Left renal pelvis (tissue), 4 donors: ENCODE measurements around the gene EGFLAM. TPM values are rescaled to one million over a fixed set of nuclear protein-coding genes. Genes with fewer than 3 reads are reported as not detected.

Source experiments
- DNase-seq, 4 donors: peaks; one replicate each; pipeline ENCODE4 v3.0.0-alpha.2; 2013; ENCODE audit warnings: low read depth in 4 of 4, low spot score in 3 of 4
- polyA plus RNA-seq, 4 donors: library from polyadenylated mRNA; unstranded; fragments of 120-200 nt; gene quantifications; one replicate each; pipeline ENCODE4 v1.2.1, GENCODE V29; 2013; ENCODE audit not compliant: insufficient read length in 4 of 4

Gene EGFLAM
- polyA plus RNA-seq, 4 donors = 10.6 to 21.1 (median 12.8) TPM

DNA sequence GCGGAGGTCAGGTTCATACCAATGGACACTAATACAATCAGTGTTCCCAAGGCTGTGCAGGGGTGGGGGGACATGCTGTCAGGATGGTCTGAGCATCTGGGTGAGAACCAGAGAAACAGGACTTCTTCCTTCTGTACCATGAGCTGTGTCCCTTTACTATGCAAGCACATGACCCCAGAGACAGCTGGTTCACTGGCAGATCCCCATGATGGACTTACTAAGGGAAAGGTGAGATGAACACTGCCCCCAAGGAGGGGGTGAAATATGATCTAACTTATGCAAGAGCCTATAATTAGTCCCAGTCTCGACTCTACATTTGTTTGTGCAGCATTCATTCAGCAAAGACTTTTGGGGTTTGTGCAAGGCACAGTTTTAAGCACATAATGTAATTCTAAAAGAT is 206.7 kb downstream of the EGFLAM start:
- DNase-seq = no peak

GRCh38 chr5:38465702-38466423 is 207.5 kb downstream of the EGFLAM start:
- no peak for DNase-seq

DNA sequence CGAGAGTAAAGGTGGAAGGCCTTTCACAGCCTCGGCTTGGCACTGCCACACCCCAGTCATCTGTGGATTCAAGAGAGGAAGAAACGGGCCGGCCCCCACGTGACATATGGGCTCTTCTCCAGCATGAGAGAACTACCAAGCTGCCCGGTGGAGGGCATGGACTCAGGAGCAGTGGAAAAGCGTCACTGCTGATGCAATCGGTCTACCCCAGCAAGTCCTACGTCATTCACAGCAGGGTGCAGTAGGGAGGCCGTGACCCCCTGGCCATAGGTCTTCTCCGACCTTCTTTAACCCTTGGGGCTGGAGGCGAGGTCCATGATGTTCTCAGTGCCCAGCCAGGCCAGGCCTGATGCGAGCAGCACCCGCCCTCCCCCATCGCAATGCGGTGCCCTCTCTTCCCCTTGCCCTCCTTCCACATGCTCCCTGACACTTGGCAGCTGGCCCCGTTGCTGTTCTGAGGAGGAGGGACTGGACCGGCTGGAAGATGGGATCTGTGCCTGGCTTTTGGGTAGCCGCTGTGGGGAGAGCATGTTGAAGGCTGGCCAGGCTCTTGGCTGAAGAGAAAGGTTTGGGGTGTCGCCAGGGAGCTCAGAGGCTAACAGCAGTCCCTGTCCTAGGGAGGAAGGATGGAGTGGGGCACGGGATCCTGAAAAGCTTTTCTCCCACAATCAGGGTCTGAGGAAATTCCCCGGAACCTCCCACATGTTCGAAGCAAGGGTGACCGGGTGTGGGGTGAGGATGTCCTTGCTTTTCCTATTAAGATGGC is 208.2 kb downstream of the EGFLAM start:
- DNase-seq = no peak

DNA sequence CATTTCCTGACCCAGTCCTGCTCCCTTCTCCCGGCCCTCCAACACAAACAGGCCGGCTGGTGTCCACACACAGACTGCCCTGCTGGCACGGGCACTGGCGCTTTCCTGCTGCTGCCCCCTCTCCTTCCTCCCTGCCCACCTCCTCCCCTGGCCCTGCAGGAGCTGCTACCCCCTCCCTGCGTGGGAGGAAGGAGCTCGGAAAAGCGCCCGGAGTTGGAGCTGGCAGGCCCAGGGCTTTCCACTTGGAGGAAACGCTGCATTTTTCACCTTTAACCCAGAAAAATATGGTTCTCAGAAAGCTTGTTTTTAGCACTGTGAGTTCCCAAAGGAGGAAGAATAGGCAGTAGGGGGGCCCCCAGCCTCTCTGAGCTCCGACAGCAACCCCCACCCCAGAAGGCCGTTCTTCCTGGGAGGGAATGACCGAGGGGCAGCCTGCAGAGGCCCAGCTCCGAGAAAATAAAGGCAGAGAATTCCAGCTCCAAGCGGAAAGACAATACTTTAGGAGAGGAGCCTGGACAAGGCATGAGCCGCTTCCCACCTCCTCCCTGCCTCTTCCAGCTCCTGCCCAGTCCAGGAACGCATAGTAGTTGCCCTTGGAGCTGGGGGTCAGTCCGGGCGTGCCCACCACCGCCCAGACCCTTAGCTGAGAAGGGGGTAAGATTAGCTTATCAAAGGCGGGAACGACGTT is 209.1 kb downstream of the EGFLAM start:
- peak in 3 of 4 donors; percentile 62 to 65 (median 64) for DNase-seq

- no peak for DNase-seq
These were observed 209.9 kb downstream of the EGFLAM start for GRCh38 chr5:38468202-38468673.

- DNase-seq = no peak
These were observed 210.8 kb downstream of the EGFLAM start for GRCh38 chr5:38468978-38469706.

GRCh38 chr5:38469707-38470267 is 211.4 kb downstream of the EGFLAM start:
- DNase-seq = no peak

- no peak for DNase-seq
These were observed 213.3 kb downstream of the EGFLAM start for GRCh38 chr5:38471709-38472108.

- DNase-seq = no peak
These were observed 214.2 kb downstream of the EGFLAM start for GRCh38 chr5:38472541-38472940.

DNA sequence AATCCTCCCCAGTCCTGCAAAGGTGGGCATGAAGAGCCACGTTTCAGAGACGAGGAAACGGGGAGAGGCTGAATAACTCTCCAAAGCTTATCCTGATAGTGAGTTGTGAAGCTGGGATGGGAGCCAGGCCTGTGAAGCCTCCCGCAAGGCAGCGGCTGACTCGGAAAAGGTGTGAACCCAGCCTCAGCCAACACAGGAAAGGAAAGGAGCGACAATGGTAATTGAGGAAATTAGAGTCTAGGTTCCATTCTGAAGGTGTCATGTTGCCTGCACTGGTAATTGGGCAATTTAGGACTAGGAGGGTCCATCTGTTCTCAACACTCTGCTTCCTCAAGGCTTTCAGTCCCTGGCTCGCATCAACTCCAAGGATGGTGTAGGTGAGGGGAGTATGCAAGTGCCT is 214.6 kb downstream of the EGFLAM start:
- no peak for DNase-seq

GRCh38 chr5:38478166-38478565 is 219.8 kb downstream of the EGFLAM start:
- DNase-seq = no peak

DNA sequence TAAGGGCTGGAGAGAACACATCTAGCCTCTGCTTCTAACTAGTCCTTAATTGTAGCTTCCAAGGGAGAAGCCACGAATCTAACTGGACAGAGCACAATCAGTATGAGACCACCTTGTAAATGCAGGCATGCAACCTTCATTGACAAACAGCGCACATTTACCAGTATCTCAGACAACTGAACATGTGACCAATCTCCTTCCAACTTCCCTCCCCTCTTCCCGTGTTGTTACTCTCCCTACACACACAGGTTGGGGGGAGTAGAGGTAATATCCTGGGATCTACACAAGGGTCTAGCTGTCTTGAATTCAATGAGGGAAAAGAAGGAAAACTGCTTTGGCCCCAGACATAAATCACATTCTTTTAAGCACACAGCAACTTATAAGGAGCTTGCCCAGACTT is 220.5 kb downstream of the EGFLAM start:
- DNase-seq = no peak

DNA sequence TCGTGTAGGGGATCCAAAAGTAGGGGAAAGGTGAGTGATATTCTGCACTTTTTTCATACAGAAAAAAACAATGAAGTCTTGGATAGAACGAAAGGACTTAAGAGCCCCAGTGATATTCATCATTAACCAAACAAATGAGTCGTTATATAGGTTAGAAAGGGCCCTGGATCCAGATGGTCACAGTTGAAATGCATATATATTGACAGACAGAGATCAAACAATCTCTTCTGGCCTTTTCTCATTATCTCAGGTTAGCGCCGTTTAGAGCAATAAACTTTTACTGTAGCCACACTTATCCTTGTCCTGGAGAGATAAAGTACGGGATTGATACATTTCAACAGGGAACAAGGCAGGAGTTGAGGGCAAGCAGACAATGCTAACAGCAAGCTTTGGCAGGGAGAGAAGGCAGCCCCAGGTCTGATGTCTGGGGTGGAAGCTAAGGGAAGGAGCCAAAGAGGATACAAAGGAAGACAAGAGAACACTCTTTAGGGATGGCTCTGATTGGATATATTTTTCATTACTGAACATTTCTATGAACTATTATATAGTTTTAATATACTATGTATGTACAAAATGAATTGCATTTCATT is 221.1 kb downstream of the EGFLAM start:
- no peak for DNase-seq

DNA sequence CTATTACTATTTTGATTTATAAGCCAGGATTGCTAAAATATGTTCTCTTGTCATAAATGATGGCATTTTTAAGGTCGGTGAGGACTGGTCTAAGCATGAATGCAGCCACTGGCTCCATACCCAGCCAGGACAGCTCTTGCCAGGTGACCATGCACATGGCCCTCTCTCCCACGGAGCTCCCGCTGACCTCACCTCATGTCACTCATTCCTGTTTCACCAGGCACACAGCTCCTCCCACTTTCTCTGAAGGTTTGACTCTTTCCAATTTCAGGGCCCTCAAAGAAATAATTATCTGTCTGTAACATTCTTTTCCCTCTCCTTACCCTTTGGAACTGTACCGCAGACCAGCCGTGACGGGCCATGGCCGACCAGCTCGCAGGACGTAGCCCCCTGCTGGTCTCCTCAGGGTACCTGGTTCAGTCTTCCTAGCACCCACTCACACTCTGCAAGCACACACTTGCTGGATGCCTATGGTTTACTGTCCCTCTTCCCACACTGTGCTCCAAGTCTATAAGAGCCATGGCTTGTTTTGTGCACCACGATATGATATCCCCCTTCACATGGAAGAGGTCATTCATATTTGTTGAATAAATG is 225.5 kb downstream of the EGFLAM start:
- no peak for DNase-seq

- no peak for DNase-seq
These were observed 235.8 kb downstream of the EGFLAM start for GRCh38 chr5:38494175-38494574.

DNA sequence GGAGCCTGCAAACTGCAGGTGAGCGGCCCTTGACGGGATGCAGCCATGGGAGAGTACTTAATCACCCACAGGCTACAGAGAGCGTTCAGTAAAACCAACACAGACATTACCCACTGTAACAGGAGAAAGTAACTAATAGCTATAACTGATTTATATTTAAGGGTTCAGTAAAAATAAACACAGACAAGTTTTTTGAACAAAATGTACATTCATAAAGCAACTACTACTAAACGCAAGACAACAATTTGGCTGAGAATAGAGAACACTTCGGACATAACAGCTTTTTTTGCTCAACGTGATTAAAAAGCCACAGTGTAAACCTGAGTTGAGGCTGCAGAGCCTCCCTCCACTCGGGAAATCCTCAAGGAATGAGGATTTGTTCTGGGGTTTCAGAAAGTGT is 236.4 kb downstream of the EGFLAM start:
- peak in 1 of 4 donors; percentile 14 for DNase-seq

DNA sequence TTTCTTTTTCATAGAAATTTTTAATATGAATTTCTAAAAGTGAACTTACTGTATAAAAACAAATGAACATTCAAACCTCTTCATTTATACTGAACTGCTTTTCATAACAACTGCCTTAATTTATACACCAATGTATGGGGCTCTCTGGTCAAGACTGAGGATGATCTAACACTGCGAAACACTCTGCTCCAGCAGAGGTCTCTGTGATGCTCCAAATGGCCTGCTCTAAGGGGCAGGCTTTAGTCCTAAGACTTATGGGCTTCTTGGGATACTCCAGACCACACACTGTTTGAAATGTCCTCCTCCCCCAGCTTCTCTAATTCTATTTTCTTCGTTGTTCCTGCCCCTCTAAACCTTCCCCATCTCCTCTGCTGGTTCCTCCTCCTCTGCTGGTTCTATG is 239.6 kb downstream of the EGFLAM start:
- DNase-seq = no peak

DNA sequence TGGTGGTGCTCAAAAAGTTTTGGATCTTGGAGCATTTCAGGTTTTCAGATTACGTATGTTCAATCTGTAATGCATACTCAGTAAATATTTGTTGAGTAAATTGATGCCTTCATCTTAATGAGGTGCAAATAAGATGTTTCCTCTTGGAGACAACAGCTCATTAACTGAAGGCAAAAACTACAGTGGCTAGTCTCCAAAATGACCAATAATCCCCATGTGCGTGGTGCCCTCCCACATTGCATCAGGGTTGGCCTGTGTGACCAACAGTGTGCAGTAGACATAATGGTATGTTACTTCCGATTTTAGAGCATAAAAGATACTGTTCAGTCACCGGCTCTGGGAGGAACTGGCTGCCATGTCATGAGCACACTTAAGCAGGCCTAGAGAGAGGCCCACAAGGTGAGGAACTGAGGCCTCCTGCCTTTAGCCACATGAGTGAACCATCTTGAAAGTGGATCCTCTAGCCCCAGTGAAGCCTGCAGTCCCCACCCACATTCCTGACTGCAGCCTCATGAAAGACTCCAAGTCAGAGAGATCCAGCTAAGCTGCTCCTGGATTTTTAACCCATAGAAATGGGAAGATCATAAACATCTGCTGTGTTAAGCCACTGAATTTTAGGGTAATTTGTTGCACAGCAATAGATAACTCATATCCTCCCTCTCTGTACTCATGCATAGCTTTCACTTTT is 242.4 kb downstream of the EGFLAM start:
- no peak for DNase-seq

DNA sequence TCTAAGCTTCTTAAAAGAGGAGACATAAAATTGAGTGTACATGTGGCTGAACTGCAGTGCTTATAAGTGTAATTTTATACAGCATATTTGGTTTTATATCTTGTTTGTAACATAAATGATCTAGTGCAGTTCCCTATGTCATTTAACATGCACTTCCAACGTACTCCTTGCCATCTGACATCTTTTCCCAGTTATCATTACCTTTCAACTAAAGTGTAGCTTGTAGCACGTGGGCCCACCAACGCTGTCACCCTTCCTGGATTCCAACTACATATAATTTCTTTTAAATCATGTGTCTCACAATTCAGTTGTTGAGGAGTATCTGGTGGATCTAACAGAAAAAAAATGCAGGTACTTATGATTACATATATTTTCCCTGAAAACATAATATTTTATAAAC is 247.9 kb downstream of the EGFLAM start:
- DNase-seq = no peak
